K562 (cell line): ENCODE data around the gene TFAM. TPM values are rescaled to one million over a fixed set of nuclear protein-coding genes. Genes with fewer than 3 reads are reported as not detected.
A peak's percentile ranks its signal among the peaks of the same experiment; 100 is the strongest.

Experiments
- CHD2 ChIP-seq: IDR thresholded peaks from 2 replicates; pipeline ENCODE4 v1.6.1; 2011; ENCODE audit warnings: low read depth, low read length
- ELF1 ChIP-seq: fragments of 200-800 bp; sonication (Bioruptor generic); IDR thresholded peaks from 2 replicates; pipeline ENCODE4 v1.6.1; 2016; ENCODE audit warnings: missing genetic modification characterization, missing compliant biosample characterization
- ESRRA ChIP-seq: fragments of 450-650 bp; IDR thresholded peaks from 2 replicates; pipeline ENCODE4 v1.6.1; 2014; ENCODE audit warnings: low read depth, mild to moderate bottlenecking, moderate library complexity, borderline replicate concordance
- ETV1 ChIP-seq: fragments of 450-650 bp; conservative IDR thresholded peaks from 2 replicates; pipeline ENCODE4 v1.6.1; 2016; ENCODE audit warnings: missing genetic modification characterization, control low read depth, low read depth, missing compliant biosample characterization
- PHF21A ChIP-seq: fragments of 450-650 bp; IDR thresholded peaks from 2 replicates; pipeline ENCODE4 v1.6.1; 2017; ENCODE audit warnings: low read depth, borderline replicate concordance
- POLR2G ChIP-seq: fragments of 200-400 bp; formaldehyde crosslinking; IDR thresholded peaks from 2 replicates; pipeline ENCODE4 v1.6.1; 2017; ENCODE audit warnings: low read depth, mild to moderate bottlenecking, antibody characterized with exemption, low read length, moderate library complexity
- PRPF4 ChIP-seq: fragments of 200-400 bp; formaldehyde crosslinking; IDR thresholded peaks from one replicate; pipeline ENCODE4 v1.6.1; 2017; ENCODE audit warnings: low read length, low read depth, mild to moderate bottlenecking; ENCODE audit not compliant: insufficient read depth, poor library complexity, severe bottlenecking
- SPI1 ChIP-seq: IDR thresholded peaks from 2 replicates; pipeline ENCODE4 v1.6.1; 2011; ENCODE audit warnings: low read depth, low read length, control low read depth, borderline replicate concordance
- ZNF318 ChIP-seq, 2 experiments: fragments of 450-650 bp; IDR thresholded peaks; 2 replicates each; pipeline ENCODE4 v1.6.1; 2016; ENCODE audit warnings: mild to moderate bottlenecking in 2 of 2, borderline replicate concordance in 1 of 2, low read depth in 1 of 2, moderate library complexity in 1 of 2
- ZNF707 ChIP-seq: fragments of 250-450 bp; sonication (Bioruptor Pico); conservative IDR thresholded peaks from 2 replicates; pipeline ENCODE4 v1.8.0; 2022; ENCODE audit warnings: inconsistent platforms, mild to moderate bottlenecking, moderate library complexity
- polyA plus RNA-seq, 8 experiments: library from polyadenylated mRNA; depleted of rRNA in 4 of 8; stranded (reverse) in 5 of 8; unstranded in 3 of 8; fragments of >200 nt; fragmentation: Nextera tagmentation in 2 of 8; fragmentation: Illumina TruSeq in 1 of 8; extraction: Ambion mirVana in 2 of 8; extraction: Trizol in 1 of 8; gene quantifications; 2 replicates each; pipeline versions ENCODE4 v1.2.1 to v1.2.3, GENCODE V29; 2011 to 2014; ENCODE audit warnings: inconsistent platforms in 1 of 8, missing spikeins in 1 of 8
- total RNA-seq, 7 experiments: library from RNA; depleted of rRNA in 6 of 7; stranded (reverse); fragments of >200 nt in 6 of 7; fragmentation: Illumina TruSeq in 2 of 7; extraction: Trizol in 2 of 7; gene quantifications; 2 replicates each; pipeline versions ENCODE4 v1.2.1 to v1.2.3, GENCODE V29; 2011 to 2021; ENCODE audit warnings: low replicate concordance in 1 of 7
- TF ChIP-seq, protein P1 (sequence below): sonication (generic); formaldehyde crosslinking; IDR thresholded peaks from 2 replicates; pipeline ENCODE4 v1.8.1; 2022; ENCODE audit warnings: missing genetic modification reagents
- TF ChIP-seq, protein P2 (sequence below): sonication (generic); formaldehyde crosslinking; IDR thresholded peaks from 2 replicates; pipeline ENCODE4 v1.8.0; 2022; ENCODE audit warnings: mild to moderate bottlenecking, missing genetic modification reagents

TFAM gene
- total and polyA plus RNA-seq, 9 of the 15 experiments (the other 6 are each of a cell fraction or from before 2014, with no cell fraction given), result 74.3 to 227 (median 155) TPM

- 0 out of 4 replicates have a peak, but pooled peaks of 1 of the 2 experiments have one; percentile 33 for TF ChIP-seq ZNF318 (IDR thresholded peaks at IDR 0.05; ENCODE audit: borderline replicate concordance in 1 of 2, low read depth in 1 of 2)
- peak; percentile 98 for TF ChIP-seq ETV1 (tag)
- peak; percentile 96 for TF ChIP-seq ESRRA
- TF ChIP-seq CHD2, result peak; percentile 45; the same call in 1 of the 2 replicates
- TF ChIP-seq, protein P1, sequence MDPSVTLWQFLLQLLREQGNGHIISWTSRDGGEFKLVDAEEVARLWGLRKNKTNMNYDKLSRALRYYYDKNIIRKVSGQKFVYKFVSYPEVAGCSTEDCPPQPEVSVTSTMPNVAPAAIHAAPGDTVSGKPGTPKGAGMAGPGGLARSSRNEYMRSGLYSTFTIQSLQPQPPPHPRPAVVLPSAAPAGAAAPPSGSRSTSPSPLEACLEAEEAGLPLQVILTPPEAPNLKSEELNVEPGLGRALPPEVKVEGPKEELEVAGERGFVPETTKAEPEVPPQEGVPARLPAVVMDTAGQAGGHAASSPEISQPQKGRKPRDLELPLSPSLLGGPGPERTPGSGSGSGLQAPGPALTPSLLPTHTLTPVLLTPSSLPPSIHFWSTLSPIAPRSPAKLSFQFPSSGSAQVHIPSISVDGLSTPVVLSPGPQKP (CRISPR knock-in tag), result no peak
- peak; percentile 99 for TF ChIP-seq POLR2G
- peak; percentile 28; the same call in 1 of the 2 replicates for TF ChIP-seq PHF21A
- TF ChIP-seq PRPF4, result peak; percentile 65
- TF ChIP-seq ELF1, result 0 out of 2 replicates have a peak, but pooled peaks have one; percentile 8
- peak; percentile 50; the same call in 1 of the 2 replicates for TF ChIP-seq SPI1
- TF ChIP-seq, protein P2, sequence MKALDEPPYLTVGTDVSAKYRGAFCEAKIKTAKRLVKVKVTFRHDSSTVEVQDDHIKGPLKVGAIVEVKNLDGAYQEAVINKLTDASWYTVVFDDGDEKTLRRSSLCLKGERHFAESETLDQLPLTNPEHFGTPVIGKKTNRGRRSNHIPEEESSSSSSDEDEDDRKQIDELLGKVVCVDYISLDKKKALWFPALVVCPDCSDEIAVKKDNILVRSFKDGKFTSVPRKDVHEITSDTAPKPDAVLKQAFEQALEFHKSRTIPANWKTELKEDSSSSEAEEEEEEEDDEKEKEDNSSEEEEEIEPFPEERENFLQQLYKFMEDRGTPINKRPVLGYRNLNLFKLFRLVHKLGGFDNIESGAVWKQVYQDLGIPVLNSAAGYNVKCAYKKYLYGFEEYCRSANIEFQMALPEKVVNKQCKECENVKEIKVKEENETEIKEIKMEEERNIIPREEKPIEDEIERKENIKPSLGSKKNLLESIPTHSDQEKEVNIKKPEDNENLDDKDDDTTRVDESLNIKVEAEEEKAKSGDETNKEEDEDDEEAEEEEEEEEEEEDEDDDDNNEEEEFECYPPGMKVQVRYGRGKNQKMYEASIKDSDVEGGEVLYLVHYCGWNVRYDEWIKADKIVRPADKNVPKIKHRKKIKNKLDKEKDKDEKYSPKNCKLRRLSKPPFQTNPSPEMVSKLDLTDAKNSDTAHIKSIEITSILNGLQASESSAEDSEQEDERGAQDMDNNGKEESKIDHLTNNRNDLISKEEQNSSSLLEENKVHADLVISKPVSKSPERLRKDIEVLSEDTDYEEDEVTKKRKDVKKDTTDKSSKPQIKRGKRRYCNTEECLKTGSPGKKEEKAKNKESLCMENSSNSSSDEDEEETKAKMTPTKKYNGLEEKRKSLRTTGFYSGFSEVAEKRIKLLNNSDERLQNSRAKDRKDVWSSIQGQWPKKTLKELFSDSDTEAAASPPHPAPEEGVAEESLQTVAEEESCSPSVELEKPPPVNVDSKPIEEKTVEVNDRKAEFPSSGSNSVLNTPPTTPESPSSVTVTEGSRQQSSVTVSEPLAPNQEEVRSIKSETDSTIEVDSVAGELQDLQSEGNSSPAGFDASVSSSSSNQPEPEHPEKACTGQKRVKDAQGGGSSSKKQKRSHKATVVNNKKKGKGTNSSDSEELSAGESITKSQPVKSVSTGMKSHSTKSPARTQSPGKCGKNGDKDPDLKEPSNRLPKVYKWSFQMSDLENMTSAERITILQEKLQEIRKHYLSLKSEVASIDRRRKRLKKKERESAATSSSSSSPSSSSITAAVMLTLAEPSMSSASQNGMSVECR (CRISPR knock-in tag), result peak; percentile 93
- TF ChIP-seq ZNF707 (CRISPR knock-in tag), result 0 out of 2 replicates have a peak, but pooled peaks have one; percentile 26
Observed at GRCh38 chr10:58384999-58385783, at the start of gene TFAM (continued).
